Measurements from ENCODE around the gene SLC6A8.

DNA sequence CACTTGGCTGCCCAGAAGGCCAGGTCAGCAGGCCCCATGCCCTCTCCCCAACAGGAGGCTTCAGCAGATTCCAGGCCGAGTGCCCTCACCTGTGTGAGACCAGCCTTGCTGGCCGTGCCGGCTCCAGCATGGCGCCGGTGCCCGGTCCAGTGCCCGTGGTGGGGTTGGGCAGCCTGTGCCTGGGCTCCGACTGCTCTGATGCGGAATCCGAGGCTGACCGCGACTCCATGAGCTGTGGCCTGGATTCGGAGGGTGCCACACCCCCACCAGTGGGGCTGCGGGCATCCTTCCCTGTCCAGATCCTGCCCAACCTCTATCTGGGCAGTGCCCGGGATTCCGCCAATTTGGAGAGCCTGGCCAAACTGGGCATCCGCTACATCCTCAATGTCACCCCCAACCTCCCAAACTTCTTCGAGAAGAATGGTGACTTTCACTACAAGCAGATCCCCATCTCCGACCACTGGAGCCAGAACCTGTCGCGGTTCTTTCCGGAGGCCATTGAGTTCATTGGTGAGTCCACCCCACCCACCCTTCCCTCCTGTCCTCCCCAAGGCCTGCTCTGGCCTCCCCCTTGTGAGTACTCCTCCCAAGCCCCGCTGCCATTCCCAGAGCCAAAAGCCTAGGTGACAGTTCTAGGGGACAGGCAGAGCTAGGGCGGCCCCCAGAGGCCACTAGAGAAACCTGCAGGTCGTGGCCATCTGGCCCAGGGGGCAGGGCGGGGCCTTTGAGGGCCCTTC is 38.4 kb upstream of the SLC6A8 start:
- TF ChIP-seq POLR2A (IDR thresholded peaks at IDR 0.05) = no peak
- TF ChIP-seq, protein P1, sequence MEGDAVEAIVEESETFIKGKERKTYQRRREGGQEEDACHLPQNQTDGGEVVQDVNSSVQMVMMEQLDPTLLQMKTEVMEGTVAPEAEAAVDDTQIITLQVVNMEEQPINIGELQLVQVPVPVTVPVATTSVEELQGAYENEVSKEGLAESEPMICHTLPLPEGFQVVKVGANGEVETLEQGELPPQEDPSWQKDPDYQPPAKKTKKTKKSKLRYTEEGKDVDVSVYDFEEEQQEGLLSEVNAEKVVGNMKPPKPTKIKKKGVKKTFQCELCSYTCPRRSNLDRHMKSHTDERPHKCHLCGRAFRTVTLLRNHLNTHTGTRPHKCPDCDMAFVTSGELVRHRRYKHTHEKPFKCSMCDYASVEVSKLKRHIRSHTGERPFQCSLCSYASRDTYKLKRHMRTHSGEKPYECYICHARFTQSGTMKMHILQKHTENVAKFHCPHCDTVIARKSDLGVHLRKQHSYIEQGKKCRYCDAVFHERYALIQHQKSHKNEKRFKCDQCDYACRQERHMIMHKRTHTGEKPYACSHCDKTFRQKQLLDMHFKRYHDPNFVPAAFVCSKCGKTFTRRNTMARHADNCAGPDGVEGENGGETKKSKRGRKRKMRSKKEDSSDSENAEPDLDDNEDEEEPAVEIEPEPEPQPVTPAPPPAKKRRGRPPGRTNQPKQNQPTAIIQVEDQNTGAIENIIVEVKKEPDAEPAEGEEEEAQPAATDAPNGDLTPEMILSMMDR (IDR thresholded peaks at IDR 0.05) = peak in 3 of 6 experiments; percentile 4 to 27 (median 18)
